Esophagus squamous epithelium (tissue), 5 donors: Measurements from ENCODE around the gene PRSS50. TPM values are rescaled to one million over a fixed set of nuclear protein-coding genes. Genes with fewer than 3 reads are reported as not detected.
"Not testable (repeated sequence)": the region's sequence is repeated elsewhere in the genome, so short reads cannot be mapped to it uniquely, and the experiment has no call there.

ENCODE experiments used
- DNase-seq: peaks from one replicate; lab custom pipeline; 2025; lab: John Stamatoyannopoulos, UW
- H3K27ac ChIP-seq, 4 donors: fragments of 200-600 bp; sonication (generic); one replicate each; pipeline ENCODE4 v1.5.1; 2016 to 2019; ENCODE audit warnings: mild to moderate bottlenecking in 1 of 4
- H3K27me3 ChIP-seq, 4 donors: fragments of 200-600 bp; sonication (generic); 1 replicate in 3 of 4; 2 replicates in 1 of 4; pipeline versions ENCODE4 v1.5.1 to v1.6.0; 2017 to 2021; ENCODE audit warnings: antibody characterized with exemption in 1 of 4
- H3K36me3 ChIP-seq, 3 donors: fragments of 200-600 bp; sonication (generic); one replicate each; pipeline ENCODE4 v1.5.1; 2016 to 2019
- H3K4me1 ChIP-seq, 3 donors: fragments of 200-600 bp; sonication (generic); one replicate each; pipeline ENCODE4 v1.5.1; 2017 to 2019
- H3K4me3 ChIP-seq, 4 donors: fragments of 200-600 bp; sonication (generic); 1 replicate in 3 of 4; 2 replicates in 1 of 4; pipeline ENCODE4 v1.5.1; 2016 to 2019; ENCODE audit warnings: mild to moderate bottlenecking in 2 of 4, moderate library complexity in 1 of 4
- H3K9me3 ChIP-seq, 3 donors: fragments of 200-600 bp; sonication (generic); one replicate each; pipeline ENCODE4 v1.5.1; 2016 to 2019
- POLR2A ChIP-seq, 4 donors: fragments of 450-650 bp; IDR thresholded peaks; one replicate each; pipeline ENCODE4 v1.6.1; 2017; ENCODE audit warnings: antibody characterized with exemption in 4 of 4, mild to moderate bottlenecking in 4 of 4, moderate library complexity in 3 of 4
- WGBS, 2 donors: methylation state at CpG; one replicate each; pipeline ENCODE4 v1.1.5; 2018; 5-methylcytosine and 5-hydroxymethylcytosine counted together
- intact Hi-C: fragments of 100-400 bp; cut with DNase I; formaldehyde crosslinking; loops from one replicate; pipeline ENCODE4 v1.15.0; 2022
- total RNA-seq, 4 donors: library from RNA; depleted of rRNA; stranded (reverse); fragments of >200 nt; gene quantifications; one replicate each; pipeline ENCODE4 v1.1.0, GENCODE V29; 2016
- TF ChIP-seq, protein P1 (sequence below), 6 experiments: fragments of 450-650 bp in 4 of 6; fragments of 200-600 bp in 2 of 6; sonication (generic) in 2 of 6; IDR thresholded peaks; one replicate each; pipeline ENCODE4 v1.5.1; 2016 to 2019; ENCODE audit warnings: antibody characterized with exemption in 6 of 6, mild to moderate bottlenecking in 4 of 6, moderate library complexity in 4 of 6
- donor health status: DM: yes; HTN: yes; CAD: no.

The PRSS50 gene
- total RNA-seq, 4 donors from 2014 or later: 0.19 TPM; not detected in 3

DNA sequence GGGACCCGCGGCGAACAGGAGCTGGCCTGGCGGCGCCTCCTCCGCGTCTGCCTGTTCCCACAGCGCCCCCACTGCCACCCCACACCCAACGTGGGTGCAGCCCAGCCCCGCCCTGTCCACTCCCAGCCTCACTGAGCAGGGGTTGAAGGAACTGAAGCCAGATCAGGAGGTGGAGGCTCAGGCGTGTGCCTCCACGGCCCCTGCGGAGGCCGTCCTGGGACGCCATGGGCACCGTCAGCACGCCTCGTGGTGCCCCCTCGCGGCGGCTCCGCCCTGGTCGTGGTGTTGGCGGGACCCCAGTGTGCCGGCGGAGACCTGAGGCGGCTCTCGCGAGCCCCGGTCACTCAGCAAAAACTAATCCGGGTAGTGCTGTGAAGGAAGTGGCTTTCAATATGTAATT, 39.0 kb upstream of the PRSS50 start:
- intact Hi-C loops: no loop called here
- Histone ChIP-seq H3K27ac (no peak overlapping the region), H3K4me3 (no peak overlapping the region), H3K9me3 (no peaks in the 10 kb centered on the region), H3K4me1 (no peaks in the 10 kb centered on the region), H3K36me3 (no peaks in the 10 kb centered on the region), H3K27me3 (peaks cover 0 to 6% (median 0%) of the 10 kb centered on the region in 4 donors)
- whole genome bisulfite sequencing, 2 donors: 87 to 93% methylated on average over 9 to 14 of the region's 31 CpGs
- DNase-seq: no peak
- TF ChIP-seq, protein P1, sequence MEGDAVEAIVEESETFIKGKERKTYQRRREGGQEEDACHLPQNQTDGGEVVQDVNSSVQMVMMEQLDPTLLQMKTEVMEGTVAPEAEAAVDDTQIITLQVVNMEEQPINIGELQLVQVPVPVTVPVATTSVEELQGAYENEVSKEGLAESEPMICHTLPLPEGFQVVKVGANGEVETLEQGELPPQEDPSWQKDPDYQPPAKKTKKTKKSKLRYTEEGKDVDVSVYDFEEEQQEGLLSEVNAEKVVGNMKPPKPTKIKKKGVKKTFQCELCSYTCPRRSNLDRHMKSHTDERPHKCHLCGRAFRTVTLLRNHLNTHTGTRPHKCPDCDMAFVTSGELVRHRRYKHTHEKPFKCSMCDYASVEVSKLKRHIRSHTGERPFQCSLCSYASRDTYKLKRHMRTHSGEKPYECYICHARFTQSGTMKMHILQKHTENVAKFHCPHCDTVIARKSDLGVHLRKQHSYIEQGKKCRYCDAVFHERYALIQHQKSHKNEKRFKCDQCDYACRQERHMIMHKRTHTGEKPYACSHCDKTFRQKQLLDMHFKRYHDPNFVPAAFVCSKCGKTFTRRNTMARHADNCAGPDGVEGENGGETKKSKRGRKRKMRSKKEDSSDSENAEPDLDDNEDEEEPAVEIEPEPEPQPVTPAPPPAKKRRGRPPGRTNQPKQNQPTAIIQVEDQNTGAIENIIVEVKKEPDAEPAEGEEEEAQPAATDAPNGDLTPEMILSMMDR (IDR thresholded peaks at IDR 0.05): no peak
- TF ChIP-seq POLR2A (IDR thresholded peaks at IDR 0.05): no peak

DNA sequence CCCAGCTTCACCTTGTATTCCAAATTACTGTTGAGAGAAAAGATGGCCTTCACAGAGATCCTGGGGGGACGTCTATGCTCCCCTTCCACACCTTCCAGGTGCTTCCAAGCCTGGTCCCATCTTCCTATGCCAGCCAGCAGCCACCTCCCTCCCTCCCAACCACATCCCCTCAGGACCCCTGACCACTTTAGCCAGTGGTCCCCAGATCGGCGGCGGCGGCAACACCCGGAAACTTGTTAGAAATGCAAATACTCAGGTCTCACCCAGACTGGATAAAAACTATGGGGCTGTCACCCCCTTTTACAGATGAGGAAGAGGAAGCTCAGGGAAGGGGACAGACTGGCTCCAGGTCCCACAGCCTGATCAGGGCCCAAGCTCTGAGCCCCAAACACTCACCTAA, 38.0 kb upstream of the PRSS50 start:
- TF ChIP-seq POLR2A (IDR thresholded peaks at IDR 0.05): no peak
- TF ChIP-seq, protein P1 (IDR thresholded peaks at IDR 0.05): no peak
- DNase-seq: no peak
- H3K36me3 ChIP-seq: no peaks in the 10 kb centered on the region
- no peaks in the 10 kb centered on the region for H3K4me1 ChIP-seq
- H3K27ac ChIP-seq: no peak overlapping the region
- intact Hi-C loops: no loop called here
- H3K4me3 ChIP-seq: no peak overlapping the region
- peaks cover 0 to 6% (median 0%) of the 10 kb centered on the region in 4 donors for H3K27me3 ChIP-seq
- WGBS, 2 donors: 94 to 95% methylated on average over 3 to 4 of the region's 6 CpGs
- H3K9me3 ChIP-seq: no peaks in the 10 kb centered on the region

DNA sequence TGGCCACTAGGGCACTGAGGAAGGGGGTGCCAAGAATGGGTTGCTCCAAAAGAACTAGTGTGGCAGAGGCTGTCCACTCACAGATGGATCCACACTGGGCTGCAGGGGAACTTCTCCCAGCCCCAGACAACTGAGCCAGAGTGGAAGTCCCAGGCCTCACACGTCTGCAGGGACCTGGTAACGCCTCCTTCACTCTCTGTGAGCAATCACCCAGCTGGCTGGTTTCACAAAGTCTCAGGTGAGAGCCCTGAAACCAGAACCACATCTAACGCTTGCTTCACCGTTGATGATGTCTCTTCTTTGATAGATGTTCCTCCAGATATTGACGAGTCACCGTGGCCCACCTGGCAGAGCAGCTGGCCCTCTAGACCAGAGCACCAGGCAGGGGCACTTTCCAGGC, 35.5 kb upstream of the PRSS50 start:
- WGBS, 2 donors: 69 to 73% methylated on average over 3 to 6 of the region's 6 CpGs
- intact Hi-C loops, H3K27ac ChIP-seq, H3K36me3 ChIP-seq, H3K4me1 ChIP-seq, H3K27me3 ChIP-seq, H3K4me3 ChIP-seq, H3K9me3 ChIP-seq, DNase-seq: not testable (repeated sequence)

DNA sequence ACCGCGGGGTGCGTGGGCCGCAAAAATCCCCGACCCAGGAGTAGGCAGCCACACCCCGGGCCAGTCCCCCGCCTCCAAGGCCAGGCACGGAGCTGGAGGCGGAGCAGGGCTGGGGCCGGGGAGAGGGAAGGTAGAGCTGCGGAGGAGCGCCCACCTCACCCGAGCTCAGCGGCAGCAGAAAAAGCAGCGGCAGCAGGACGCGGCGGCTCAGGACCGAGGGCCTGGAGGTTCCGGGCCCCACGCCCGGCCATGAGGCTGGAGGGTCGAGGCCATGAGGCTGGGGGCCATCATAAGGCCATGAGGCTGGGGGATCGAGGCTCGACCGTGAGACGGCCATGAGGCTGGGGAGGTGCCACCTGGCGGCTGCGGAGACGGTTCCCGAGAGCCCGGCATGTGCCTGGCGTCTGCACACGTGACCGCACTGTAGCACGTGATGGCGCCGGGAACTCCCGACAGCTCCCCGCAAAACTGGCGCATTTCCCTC, 32.9 kb upstream of the PRSS50 start:
- intact Hi-C loops: no loop called here
- H3K27me3 ChIP-seq: no peaks in the 10 kb centered on the region
- no peak for DNase-seq
- TF ChIP-seq POLR2A (IDR thresholded peaks at IDR 0.05): no peak
- TF ChIP-seq, protein P1 (IDR thresholded peaks at IDR 0.05): no peak
- H3K27ac ChIP-seq: no peak overlapping the region
- 92 to 96% methylated on average over 24 to 27 of the region's 41 CpGs for WGBS, 2 donors
- H3K4me1 ChIP-seq: no peaks in the 10 kb centered on the region
- H3K4me3 ChIP-seq: no peak overlapping the region
- no peaks in the 10 kb centered on the region for H3K36me3 ChIP-seq
- H3K9me3 ChIP-seq: no peaks in the 10 kb centered on the region

DNA sequence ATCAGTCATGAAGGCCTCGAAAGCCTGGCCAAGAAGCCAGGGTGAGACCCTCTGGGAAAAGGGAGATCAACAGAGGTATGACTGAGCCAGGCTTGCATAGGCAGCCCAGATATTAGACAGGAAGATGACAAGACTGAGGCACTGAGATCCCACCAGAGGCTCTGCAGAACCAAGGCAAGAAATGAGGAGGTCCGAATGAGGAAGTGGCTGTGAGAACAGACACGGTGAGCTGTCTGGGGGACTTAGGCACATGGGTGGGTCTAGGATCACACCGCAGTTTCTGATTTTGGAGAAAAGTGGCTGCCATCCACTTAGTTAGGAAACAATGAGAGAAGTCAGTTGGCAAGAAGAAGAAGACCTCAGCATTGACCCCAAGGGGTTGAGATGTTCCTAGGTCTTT, 31.5 kb upstream of the PRSS50 start:
- no peaks in the 10 kb centered on the region for H3K9me3 ChIP-seq
- no peak for DNase-seq
- no peak overlapping the region for H3K4me3 ChIP-seq
- H3K36me3 ChIP-seq: no peaks in the 10 kb centered on the region
- intact Hi-C loops: no loop called here
- 74 to 79% methylated on average over 4 of the region's 4 CpGs for WGBS, 2 donors
- H3K27me3 ChIP-seq: no peaks in the 10 kb centered on the region
- no peak overlapping the region for H3K27ac ChIP-seq
- no peaks in the 10 kb centered on the region for H3K4me1 ChIP-seq
- TF ChIP-seq POLR2A (IDR thresholded peaks at IDR 0.05): no peak
- TF ChIP-seq, protein P1 (IDR thresholded peaks at IDR 0.05): no peak

DNA sequence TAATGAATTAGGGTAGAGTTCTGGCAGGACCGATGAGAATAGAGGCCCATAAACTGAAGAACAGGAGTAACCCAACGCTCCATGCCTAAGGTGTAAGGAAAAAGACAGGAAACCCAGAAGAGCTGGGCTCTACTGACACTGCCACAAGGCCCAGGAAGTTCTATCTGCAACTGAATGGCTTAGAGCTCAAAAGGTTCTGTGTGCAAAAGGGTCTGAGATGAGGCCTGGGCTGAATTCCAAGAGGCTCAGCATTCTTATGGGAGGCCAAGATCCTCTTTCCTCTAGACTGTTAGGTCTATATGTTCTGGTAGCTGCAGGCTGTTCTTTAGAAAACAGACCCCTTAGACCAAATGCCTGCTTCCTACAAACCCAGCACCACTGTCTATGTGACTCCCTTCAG, 30.5 kb upstream of the PRSS50 start:
- TF ChIP-seq, protein P1 (IDR thresholded peaks at IDR 0.05): no peak
- no peak for TF ChIP-seq POLR2A (IDR thresholded peaks at IDR 0.05)
- no peaks in the 10 kb centered on the region for H3K4me1 ChIP-seq

More for the DNA sequence above, 30.5 kb upstream of the PRSS50 start:
- Histone ChIP-seq H3K9me3 (no peaks in the 10 kb centered on the region), H3K27ac (no peak overlapping the region), H3K36me3 (no peaks in the 10 kb centered on the region), H3K4me3 (no peak overlapping the region), H3K27me3 (no peaks in the 10 kb centered on the region)
- intact Hi-C loops: no loop called here
- 67 to 77% methylated on average over 2 of the region's 2 CpGs for WGBS, 2 donors
- no peak for DNase-seq
